Natural killer cell treated with Interleukin-12 subunit alpha and Interleukin-12 subunit beta and Interleukin-15 and Interleukin-18, amount 100 ng/mL, for 72 hours (primary cell): ENCODE data around the gene TANC1. TPM values are rescaled to one million over a fixed set of nuclear protein-coding genes. Genes with fewer than 3 reads are reported as not detected.
"Not testable (repeated sequence)": the region's sequence is repeated elsewhere in the genome, so short reads cannot be mapped to it uniquely, and the experiment has no call there.

Experiments
- ATAC-seq, 2 donors: fragments of 150-1000 bp; cut with Tn5 transposase in 1 of 2; sonication (Bioruptor Pico), chemical (Tn5 transposase) in 1 of 2; 2 replicates each; pipeline ENCODE4 v1.10.0; 2021
- DNase-seq: peaks from one replicate; pipeline ENCODE4 v3.0.0; 2022; ENCODE audit warnings: low spot score
- H3K27ac Mint-ChIP-seq, 2 donors: 1 replicate in 1 of 2; 2 replicates in 1 of 2; pipeline ENCODE4 v1.8.0; 2022; ENCODE audit warnings: mixed read lengths in 2 of 2, mild to moderate bottlenecking in 1 of 2, moderate library complexity in 1 of 2
- H3K27me3 Mint-ChIP-seq, 2 donors: 1 replicate in 1 of 2; 2 replicates in 1 of 2; pipeline ENCODE4 v1.8.0; 2022; ENCODE audit warnings: mixed read lengths in 2 of 2
- H3K36me3 Mint-ChIP-seq: one replicate; pipeline ENCODE4 v1.8.0; 2022; ENCODE audit warnings: mixed read lengths
- H3K4me1 Mint-ChIP-seq, 2 donors: 1 replicate in 1 of 2; 2 replicates in 1 of 2; pipeline ENCODE4 v1.8.0; 2022; ENCODE audit warnings: low read depth in 2 of 2, mixed read lengths in 2 of 2, mild to moderate bottlenecking in 1 of 2
- H3K4me3 Mint-ChIP-seq: one replicate; pipeline ENCODE4 v1.8.0; 2022; ENCODE audit warnings: mixed read lengths
- H3K9me3 Mint-ChIP-seq: 2 replicates; pipeline ENCODE4 v1.8.0; 2022; ENCODE audit warnings: mixed read lengths
- total RNA-seq, 2 donors: library from RNA; stranded (reverse); gene quantifications; one replicate each; pipeline ENCODE4 v1.2.3, GENCODE V29; 2022

Gene TANC1
- total RNA-seq, 2 donors from 2014 or later, result 0.21 to 0.56 TPM

DNA sequence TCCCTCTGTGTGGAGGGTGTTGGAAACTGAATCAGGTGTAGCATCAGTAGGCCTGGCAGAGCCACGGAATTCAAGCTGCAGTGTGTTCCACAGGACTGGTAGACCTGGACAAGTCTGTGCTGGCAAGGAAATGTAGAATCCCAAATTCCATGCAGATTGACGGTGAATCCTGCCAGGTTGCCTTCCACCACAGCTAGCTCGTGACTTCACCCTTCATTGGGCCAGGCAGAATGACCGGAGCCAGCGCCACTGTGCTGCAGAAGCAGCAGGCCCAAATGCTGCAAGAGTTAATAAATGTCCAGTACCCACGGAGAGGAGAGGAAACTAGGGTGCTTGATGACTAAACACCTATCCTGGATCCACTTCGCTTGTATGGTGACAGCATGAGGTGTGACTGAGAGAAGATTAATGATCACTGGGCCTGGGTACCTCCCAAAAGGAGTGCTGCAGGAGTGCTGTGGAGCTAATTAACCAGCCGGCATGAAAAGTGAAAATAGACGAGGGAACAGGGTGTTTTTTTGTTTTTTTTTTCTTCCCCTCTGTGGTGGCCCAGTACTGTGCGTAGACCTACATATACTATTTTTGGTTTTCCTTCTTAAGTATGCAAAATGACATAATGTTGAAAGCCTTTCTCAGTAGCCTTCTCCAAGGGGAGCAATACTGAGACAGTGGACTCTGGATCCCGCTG is 122.2 kb downstream of the TANC1 start:
- ATAC-seq, result peak in 1 of 2 donors; percentile 32
- Mint-ChIP-seq H3K27me3 (peaks cover 0 to 3% of the 10 kb centered on the region in 2 donors), H3K9me3 (peaks cover under 1% of the 10 kb centered on the region), H3K4me1 (peaks cover 13 to 15% of the 10 kb centered on the region in 2 donors), H3K4me3 (no peak overlapping the region), H3K27ac (no peak overlapping the region), H3K36me3 (peaks cover 1% of the 10 kb centered on the region)
- no peak for DNase-seq

DNA sequence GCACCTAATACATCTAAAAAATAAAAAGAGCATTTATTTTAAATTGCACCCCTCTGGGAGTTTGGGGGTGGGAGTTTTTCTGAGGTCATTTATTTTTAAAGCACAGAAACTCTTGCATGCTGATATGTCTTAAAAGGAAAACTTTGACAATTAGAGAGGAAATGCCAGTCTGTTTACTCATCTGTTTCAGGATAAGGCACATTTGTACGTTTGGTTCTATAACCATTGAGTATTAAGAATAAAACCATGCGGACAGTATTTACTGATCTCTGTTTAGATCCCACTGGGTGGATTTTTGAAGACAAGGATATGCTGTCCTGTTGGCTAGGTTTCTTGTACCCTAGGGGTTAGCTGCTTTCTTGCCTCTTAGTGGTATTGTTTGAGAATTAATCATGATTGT is 122.9 kb downstream of the TANC1 start:
- ATAC-seq (no peak), DNase-seq (no peak)
- H3K4me1 Mint-ChIP-seq, result peaks cover 13 to 15% of the 10 kb centered on the region in 2 donors
- H3K36me3 Mint-ChIP-seq, result peaks cover 9% of the 10 kb centered on the region
- H3K27ac Mint-ChIP-seq, result no peak overlapping the region
- peaks cover 0 to 3% of the 10 kb centered on the region in 2 donors for H3K27me3 Mint-ChIP-seq
- peaks cover 4% of the 10 kb centered on the region for H3K9me3 Mint-ChIP-seq
- H3K4me3 Mint-ChIP-seq, result no peak overlapping the region

DNA sequence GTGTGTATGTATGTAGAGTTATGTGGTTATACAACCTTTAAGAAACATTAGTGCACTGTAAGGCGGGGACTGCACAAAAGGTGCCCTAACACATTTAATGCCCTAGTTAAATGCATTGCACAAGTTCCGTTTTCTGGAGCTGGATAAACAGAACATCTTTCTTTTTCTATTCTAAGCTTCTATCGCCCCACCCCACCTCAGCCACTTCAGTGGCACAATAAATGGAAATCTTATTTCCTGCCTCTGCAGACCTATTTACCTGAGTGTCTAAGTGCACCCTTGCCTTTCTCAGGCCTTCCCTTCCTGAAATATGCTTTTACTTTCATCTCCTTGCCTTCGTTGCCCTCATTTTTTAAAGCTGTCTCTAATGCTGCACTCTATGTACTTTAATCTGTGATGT is 123.5 kb downstream of the TANC1 start:
- DNase-seq, result no peak
- Mint-ChIP-seq H3K27me3 (peaks cover 0 to 3% of the 10 kb centered on the region in 2 donors), H3K36me3 (peaks cover 13% of the 10 kb centered on the region), H3K4me1 (peaks cover 13 to 15% of the 10 kb centered on the region in 2 donors), H3K27ac (peak overlapping the region in 1 of 2 donors; percentile 4), H3K4me3 (no peak overlapping the region), H3K9me3 (peaks cover 4% of the 10 kb centered on the region)
- no peak for ATAC-seq

DNA sequence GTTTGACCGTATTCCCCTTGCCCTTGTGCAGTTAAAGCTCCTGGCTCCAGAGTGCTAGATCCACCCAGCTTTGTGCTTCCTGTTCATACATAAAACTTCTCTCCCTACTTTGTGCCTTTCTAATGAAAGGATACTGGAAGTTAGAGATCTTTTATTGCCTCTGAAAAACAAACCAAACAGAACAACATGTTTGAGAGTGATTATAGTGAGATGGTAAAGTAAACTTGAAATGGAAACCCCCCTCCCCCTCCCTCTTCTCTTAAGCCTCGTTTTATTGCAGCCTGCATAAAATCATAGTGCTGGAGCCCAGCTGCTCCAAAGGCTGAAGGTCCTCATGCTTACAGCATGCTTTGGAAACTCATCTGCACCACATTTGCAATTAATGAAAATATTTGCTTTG is 125.1 kb downstream of the TANC1 start:
- H3K36me3 Mint-ChIP-seq, result peaks cover 13% of the 10 kb centered on the region
- peaks cover 0 to 3% of the 10 kb centered on the region in 2 donors for H3K27me3 Mint-ChIP-seq
- H3K9me3 Mint-ChIP-seq, result peaks cover 4% of the 10 kb centered on the region
- H3K4me3 Mint-ChIP-seq, result no peak overlapping the region
- DNase-seq (no peak), ATAC-seq (no peak)
- no peak overlapping the region for H3K27ac Mint-ChIP-seq
- peaks cover 13 to 15% of the 10 kb centered on the region in 2 donors for H3K4me1 Mint-ChIP-seq

- DNase-seq (no peak), ATAC-seq (no peak)
- peaks cover 13% of the 10 kb centered on the region for H3K36me3 Mint-ChIP-seq
- no peak overlapping the region for H3K27ac Mint-ChIP-seq
- peaks cover 0 to 3% of the 10 kb centered on the region in 2 donors for H3K27me3 Mint-ChIP-seq
- H3K4me3 Mint-ChIP-seq, result no peak overlapping the region
- H3K9me3 Mint-ChIP-seq, result peaks cover 4% of the 10 kb centered on the region
- H3K4me1 Mint-ChIP-seq, result peaks cover 13 to 14% of the 10 kb centered on the region in 2 donors
These were observed 125.8 kb downstream of the TANC1 start for GRCh38 chr2:159094173-159094737.

DNA sequence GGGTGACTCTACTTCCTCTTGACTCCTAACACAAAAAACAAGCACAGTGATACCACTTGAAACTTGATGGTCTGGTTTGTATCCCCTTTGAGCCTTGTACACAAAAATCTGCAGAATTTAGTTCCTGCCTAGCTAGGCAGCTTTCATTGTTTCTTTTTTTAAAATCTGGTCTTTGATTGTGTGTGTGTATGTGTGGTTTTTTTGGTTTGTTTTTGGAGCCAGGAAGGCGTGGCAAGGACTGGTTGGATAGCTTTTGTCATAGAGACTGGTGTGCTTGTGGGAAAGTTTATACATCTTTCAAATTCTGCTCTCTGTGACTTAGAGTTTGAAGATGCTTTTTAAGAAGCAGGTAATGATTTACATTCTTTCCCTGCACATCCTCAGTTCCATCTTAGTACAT is 127.4 kb downstream of the TANC1 start:
- Mint-ChIP-seq H3K36me3 (peaks cover 13% of the 10 kb centered on the region), H3K27me3 (peaks cover 0 to 3% of the 10 kb centered on the region in 2 donors), H3K4me1 (peaks cover 9 to 11% of the 10 kb centered on the region in 2 donors), H3K4me3 (no peak overlapping the region), H3K9me3 (peaks cover 4% of the 10 kb centered on the region), H3K27ac (no peak overlapping the region)
- ATAC-seq (no peak), DNase-seq (no peak)

GRCh38 chr2:159096302-159096855 is 127.9 kb downstream of the TANC1 start:
- not testable (repeated sequence) for H3K27ac Mint-ChIP-seq, H3K9me3 Mint-ChIP-seq, ATAC-seq, H3K27me3 Mint-ChIP-seq, H3K4me3 Mint-ChIP-seq, DNase-seq
- peaks cover 13% of the 10 kb centered on the region for H3K36me3 Mint-ChIP-seq
- H3K4me1 Mint-ChIP-seq, result peaks cover 8 to 10% of the 10 kb centered on the region in 2 donors

DNA sequence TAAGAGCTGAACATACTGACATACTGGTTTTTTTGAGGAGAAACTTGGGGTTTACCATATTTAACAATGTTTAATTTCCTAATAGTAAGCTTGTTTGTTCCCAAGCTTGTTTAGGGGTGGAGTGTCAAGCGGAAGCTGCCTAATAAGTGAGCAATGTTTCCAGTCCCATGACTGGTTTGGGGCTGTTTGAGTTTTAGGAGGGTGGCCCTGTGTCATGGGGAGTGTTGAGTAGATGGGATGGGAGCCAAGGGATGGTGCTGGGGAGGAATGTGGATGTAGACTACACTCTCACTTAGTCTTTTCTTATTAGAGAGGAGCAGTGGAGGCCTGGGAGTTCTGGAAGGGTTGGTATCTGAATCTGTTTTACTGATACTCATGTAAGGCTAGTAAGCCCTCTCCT is 128.5 kb downstream of the TANC1 start:
- Mint-ChIP-seq H3K4me3 (no peak overlapping the region), H3K4me1 (peaks cover 4 to 5% of the 10 kb centered on the region in 2 donors), H3K27me3 (peaks cover 0 to 3% of the 10 kb centered on the region in 2 donors), H3K36me3 (peaks cover 13% of the 10 kb centered on the region), H3K9me3 (peaks cover 4% of the 10 kb centered on the region), H3K27ac (no peak overlapping the region)
- DNase-seq (no peak), ATAC-seq (no peak)

DNA sequence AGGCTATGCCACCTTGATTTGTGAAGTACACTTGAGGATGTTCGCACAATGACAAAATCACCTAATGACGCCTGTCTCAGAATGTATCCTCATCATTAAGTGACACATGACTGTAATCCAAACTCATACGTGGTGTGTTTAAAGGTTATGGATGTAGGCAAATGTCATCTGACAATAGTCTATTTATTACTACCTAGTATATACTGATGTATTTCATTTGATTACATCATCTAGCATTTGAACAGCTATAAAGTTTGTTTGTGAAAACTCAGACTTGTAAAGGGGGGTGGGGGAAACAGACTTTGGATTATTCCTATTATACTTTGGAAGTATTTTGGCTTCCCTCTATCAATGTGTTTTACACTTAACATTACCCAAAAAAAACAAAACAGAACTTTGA is 129.9 kb downstream of the TANC1 start:
- ATAC-seq, result no peak
- Mint-ChIP-seq H3K9me3 (peaks cover 4% of the 10 kb centered on the region), H3K4me3 (no peak overlapping the region), H3K36me3 (peaks cover 13% of the 10 kb centered on the region), H3K27ac (no peak overlapping the region), H3K27me3 (peaks cover 0 to 3% of the 10 kb centered on the region in 2 donors), H3K4me1 (no peaks in the 10 kb centered on the region)
- no peak for DNase-seq

DNA sequence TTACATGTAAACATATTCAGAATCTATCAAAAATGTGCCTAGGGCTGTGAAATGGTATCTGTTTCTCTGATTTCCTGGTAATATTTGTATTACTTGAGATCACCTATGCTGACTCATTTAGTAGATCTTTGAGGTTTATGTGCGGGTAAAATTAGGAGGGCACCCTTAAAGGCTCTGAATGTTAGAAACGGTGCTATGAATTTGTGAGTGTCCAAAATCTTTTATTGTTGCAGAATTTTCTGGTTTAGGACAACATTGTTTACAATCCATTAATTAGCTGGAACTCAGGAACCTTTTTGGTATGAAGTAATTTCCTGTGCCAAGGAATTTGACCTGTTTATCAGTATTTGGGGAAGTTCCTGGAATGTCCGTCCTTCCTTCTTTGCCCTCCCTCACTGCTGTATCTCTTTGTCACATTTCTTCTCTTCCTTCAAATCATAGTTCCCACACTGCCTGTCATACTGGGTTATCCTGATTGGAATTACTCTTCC is 130.5 kb downstream of the TANC1 start:
- H3K36me3 Mint-ChIP-seq, result peaks cover 13% of the 10 kb centered on the region
- H3K27ac Mint-ChIP-seq, result no peak overlapping the region
- peaks cover 4% of the 10 kb centered on the region for H3K9me3 Mint-ChIP-seq
- no peak overlapping the region for H3K4me3 Mint-ChIP-seq
- H3K27me3 Mint-ChIP-seq, result peaks cover 0 to 3% of the 10 kb centered on the region in 2 donors
- ATAC-seq (no peak), DNase-seq (no peak)
- no peaks in the 10 kb centered on the region for H3K4me1 Mint-ChIP-seq

DNA sequence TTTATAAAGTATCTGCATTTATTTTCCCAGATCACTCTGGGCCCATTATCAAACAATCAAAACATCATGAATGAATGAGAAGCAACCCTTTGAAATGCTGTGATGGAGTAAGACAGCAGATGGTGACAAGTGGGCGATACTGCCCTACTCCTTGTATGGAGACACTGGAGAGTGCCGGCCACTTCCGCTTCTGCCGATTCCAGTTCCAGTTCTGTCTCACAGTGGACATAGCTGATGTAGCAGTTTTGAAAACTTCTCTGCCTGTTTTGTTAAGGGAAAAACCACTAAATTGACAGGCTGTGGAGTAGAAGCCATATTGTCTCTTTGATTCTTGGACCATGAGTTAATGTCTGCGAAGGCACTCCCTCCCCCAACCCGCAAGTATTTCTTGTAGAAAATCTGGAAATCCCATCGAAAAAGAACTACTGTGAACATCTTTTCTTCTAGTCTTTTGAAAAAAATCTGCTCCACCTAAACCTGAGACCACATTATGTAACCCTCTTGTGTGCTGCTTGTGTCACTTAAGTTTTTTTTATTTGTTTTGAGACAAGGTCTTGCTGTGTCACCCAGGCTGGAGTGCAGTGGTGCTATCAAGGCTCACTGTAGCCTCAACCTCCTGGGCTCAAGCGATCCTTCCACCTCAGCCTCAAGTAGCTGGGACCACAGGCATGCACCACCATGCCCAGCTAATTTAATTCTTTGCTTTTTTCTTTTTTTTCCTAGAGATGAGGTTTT is 133.5 kb downstream of the TANC1 start:
- H3K9me3 Mint-ChIP-seq, result no peaks in the 10 kb centered on the region
- H3K27ac Mint-ChIP-seq, result no peak overlapping the region
- H3K4me3 Mint-ChIP-seq, result no peak overlapping the region
- no peaks in the 10 kb centered on the region for H3K4me1 Mint-ChIP-seq
- H3K27me3 Mint-ChIP-seq, result peaks cover 0 to 6% of the 10 kb centered on the region in 2 donors
- no peak for ATAC-seq
- no peak for DNase-seq
- no peaks in the 10 kb centered on the region for H3K36me3 Mint-ChIP-seq

GRCh38 chr2:159103411-159103810 is 135.0 kb downstream of the TANC1 start:
- Mint-ChIP-seq H3K4me1 (no peaks in the 10 kb centered on the region), H3K27ac (no peak overlapping the region), H3K4me3 (no peak overlapping the region), H3K9me3 (no peaks in the 10 kb centered on the region), H3K27me3 (peaks cover 4 to 9% of the 10 kb centered on the region in 2 donors), H3K36me3 (no peaks in the 10 kb centered on the region)
- DNase-seq (no peak), ATAC-seq (no peak)

DNA sequence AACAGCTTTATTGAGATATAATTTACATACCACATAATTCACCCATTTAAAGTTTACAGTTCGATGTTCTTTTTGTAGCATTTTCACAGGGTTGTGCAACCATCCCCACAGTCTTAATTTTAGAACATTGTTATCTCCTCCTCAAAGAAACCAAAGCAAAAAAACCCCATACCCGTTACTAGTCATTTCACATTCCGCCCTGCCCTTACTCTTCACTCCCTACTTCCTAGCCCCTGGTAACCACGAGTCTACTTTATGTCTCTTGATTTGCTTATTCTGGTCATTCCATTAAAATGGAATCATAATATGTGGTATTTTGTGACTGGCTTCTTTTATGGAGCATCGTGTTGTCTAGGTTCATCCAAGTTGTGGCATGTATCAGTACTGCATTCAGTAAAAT is 137.7 kb downstream of the TANC1 start:
- no peaks in the 10 kb centered on the region for H3K36me3 Mint-ChIP-seq
- DNase-seq (no peak), ATAC-seq (no peak)
- H3K9me3 Mint-ChIP-seq, result no peaks in the 10 kb centered on the region
- no peaks in the 10 kb centered on the region for H3K4me1 Mint-ChIP-seq
- peaks cover 4 to 6% of the 10 kb centered on the region in 2 donors for H3K27me3 Mint-ChIP-seq
- H3K4me3 Mint-ChIP-seq, result no peak overlapping the region
- no peak overlapping the region for H3K27ac Mint-ChIP-seq
